Right hindlimb (tissue), 1 donor: ENCODE measurements around the gene ZNF616.
A peak's percentile ranks its signal among the peaks of the same experiment; 100 is the strongest.

ENCODE experiments used
- DNase-seq: peaks from one replicate; pipeline ENCODE4 v3.0.0-alpha.2; 2018

The ZNF616 gene

GRCh38 chr19:52139252-52140031, at the start of gene ZNF616:
ZNF616 (minus strand) TSS chr19:52139938; CDS start chr19:52130512, 9,426 bp downstream.
- peak; percentile 98 for DNase-seq

- DNase-seq = no peak
Observed at GRCh38 chr19:52188822-52189734, 49.3 kb upstream of the ZNF616 start.

GRCh38 chr19:52187407-52187806, 47.7 kb upstream of the ZNF616 start:
- DNase-seq = no peak

GRCh38 chr19:52176574-52176973, 36.8 kb upstream of the ZNF616 start:
- DNase-seq = no peak

- DNase-seq = no peak
Observed at GRCh38 chr19:52172347-52172746, 32.6 kb upstream of the ZNF616 start.

- DNase-seq = peak; percentile 90
Observed at GRCh38 chr19:52171321-52172169, 31.8 kb upstream of the ZNF616 start, which contains the start of gene ZNF836. ZNF836 (minus strand) TSS chr19:52171621; CDS start chr19:52168072, 3,549 bp downstream.

- DNase-seq = no peak
Observed at GRCh38 chr19:52170863-52171320, 31.2 kb upstream of the ZNF616 start.

GRCh38 chr19:52170304-52170703, 30.6 kb upstream of the ZNF616 start:
- DNase-seq = no peak

- no peak for DNase-seq
Observed at GRCh38 chr19:52155596-52156359, 16.0 kb upstream of the ZNF616 start.

- DNase-seq = no peak
Observed at GRCh38 chr19:52148256-52148655, 8.5 kb upstream of the ZNF616 start.

GRCh38 chr19:52142001-52142595, 2.4 kb upstream of the ZNF616 start:
- no peak for DNase-seq

- DNase-seq = no peak
Observed at GRCh38 chr19:52141203-52141602, 1.5 kb upstream of the ZNF616 start.

GRCh38 chr19:52140032-52140710, 433 bp upstream of the ZNF616 start:
- no peak for DNase-seq

GRCh38 chr19:52138983-52139251, 821 bp downstream of the ZNF616 start:
- DNase-seq = no peak

GRCh38 chr19:52138278-52138982, 1.3 kb downstream of the ZNF616 start:
- peak; percentile 52 for DNase-seq

GRCh38 chr19:52120286-52120685, 19.5 kb downstream of the ZNF616 start:
- DNase-seq = no peak

GRCh38 chr19:52115526-52116053, 24.1 kb downstream of the ZNF616 start:
- DNase-seq = no peak

GRCh38 chr19:52114691-52115090, 25.0 kb downstream of the ZNF616 start:
- no peak for DNase-seq

- DNase-seq = no peak
Observed at GRCh38 chr19:52112624-52113023, 27.1 kb downstream of the ZNF616 start.

GRCh38 chr19:52110780-52111179, 29.0 kb downstream of the ZNF616 start:
- no peak for DNase-seq
